GM12801 (cell line): Measurements from ENCODE around the gene THAP10.

Experiments
- CTCF ChIP-seq: IDR thresholded peaks from one replicate; pipeline ENCODE4 v1.5.1; 2011; ENCODE audit warnings: control low read depth; ENCODE audit not compliant: insufficient read length; ENCODE audit errors: extremely low read depth

The THAP10 gene

DNA sequence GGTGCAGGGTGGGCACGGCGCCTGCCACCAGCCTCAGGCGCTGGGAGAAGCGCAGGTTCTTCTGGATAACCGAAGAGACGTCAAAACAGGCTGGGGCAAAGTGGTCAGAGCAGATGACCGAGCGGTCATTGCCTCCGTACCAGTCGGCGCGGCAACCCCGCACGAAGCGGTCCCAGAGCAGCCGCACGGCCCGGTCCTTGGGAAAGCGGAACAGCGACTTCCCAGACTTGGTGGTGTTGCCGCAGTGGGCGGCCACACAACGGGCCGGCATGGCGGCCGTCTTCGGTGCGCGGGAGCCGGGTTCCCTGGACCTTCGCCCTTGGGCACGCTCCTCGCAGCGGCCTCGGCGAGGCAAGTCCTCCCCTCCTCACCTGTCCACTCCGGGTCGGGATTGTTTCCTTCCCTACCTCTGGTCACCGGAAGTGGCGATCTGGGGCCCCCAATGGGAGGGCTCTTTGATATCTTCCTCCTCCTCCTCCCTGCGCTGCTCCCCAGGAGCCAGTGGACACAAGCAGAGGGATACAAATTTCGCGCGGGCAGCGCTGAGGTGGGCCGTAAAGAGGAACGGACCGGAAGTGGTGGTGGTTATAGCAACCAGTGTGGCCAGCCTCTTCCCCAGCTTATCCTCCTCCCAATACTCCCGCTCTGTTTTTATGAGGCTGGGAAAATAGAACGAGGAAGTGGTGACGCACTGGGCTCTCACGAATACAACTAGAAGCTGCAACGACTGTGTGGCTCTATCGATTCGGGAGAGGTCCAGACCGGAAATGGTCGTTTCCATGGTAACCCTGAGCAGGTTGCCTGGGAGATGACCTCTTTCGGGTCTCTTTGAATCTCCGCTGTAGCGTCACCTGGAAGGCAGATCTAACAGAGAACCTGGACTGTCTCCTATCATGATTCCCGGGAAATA is at the start of gene THAP10, which contains the start of gene LRRC49:
Gene THAP10, minus strand, starts transcription at position 432 of the 910 bp plus-strand sequence. Its CDS starts 161 bp downstream, at position 271.
Gene LRRC49, plus strand, starts transcription at position 825 of the 910 bp plus-strand sequence. Its CDS starts 69 bp downstream, at position 894.
- no peak for TF ChIP-seq CTCF

DNA sequence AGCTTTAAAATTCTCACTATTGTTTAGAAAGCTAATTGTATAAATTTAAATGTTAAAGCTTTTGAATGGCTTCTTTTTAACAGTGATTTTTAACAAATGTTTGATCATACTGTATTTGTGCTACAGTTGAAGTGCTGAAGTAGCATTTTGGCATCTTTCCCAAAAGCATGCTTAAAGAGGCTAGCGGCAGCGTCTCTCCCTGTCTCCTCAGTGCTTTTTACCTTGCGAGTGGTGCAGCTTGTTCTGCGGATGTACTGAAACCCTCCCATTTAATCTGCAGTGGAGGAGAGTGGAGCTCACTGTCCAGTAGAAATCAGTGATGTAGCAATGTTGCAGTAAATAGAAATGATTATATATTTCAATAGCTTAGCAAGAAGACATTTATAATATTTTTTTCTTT is 44.1 kb upstream of the THAP10 start:
- no peak for TF ChIP-seq CTCF

DNA sequence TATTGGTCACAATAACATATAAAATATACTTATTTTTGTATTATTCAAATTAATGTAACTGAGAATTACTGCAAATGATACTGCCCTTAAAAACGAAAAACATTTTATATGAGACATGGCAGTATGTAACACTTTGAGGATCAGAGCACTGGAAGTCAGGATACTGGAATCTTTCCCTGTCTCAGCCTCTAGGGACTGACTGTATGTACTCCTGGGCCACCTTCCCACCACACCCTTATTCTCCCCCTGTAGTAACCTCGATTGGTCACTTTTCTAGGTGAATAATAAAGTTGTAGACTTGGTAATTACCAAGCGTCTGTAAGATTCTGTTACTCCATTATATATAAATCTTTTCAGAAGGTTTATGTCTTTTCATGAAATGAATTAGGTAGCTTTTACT is 43.4 kb upstream of the THAP10 start:
- TF ChIP-seq CTCF: no peak

- TF ChIP-seq CTCF: no peak
These were observed 41.2 kb upstream of the THAP10 start for GRCh38 chr15:70933411-70933810.

DNA sequence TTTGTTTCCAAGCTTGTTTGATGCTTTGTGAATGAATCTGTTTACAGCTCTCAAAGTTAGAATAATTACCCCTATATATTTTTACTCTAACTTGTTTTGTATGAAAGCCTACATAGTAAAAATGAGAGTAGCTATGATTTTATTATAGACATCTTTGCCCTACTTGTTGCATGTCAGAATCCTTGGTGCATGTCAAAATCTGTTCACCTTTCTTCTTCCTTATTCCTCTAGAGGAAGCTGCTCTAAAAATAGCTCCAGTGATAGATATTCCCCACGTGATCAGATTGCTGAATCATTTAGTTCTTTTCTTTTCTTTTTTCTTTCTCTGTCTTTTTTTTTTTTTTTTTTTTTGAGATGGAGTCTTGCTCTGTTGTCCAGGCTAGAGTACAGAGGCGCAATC is 40.2 kb upstream of the THAP10 start:
- TF ChIP-seq CTCF: no peak

- no peak for TF ChIP-seq CTCF
These were observed 39.6 kb upstream of the THAP10 start for GRCh38 chr15:70931821-70932220.

GRCh38 chr15:70923311-70924080 is 31.3 kb upstream of the THAP10 start:
- TF ChIP-seq CTCF: no peak
